Measurements from ENCODE around the gene MS4A2. TPM values are rescaled to one million over a fixed set of nuclear protein-coding genes. Genes with fewer than 3 reads are reported as not detected.
"Not testable (repeated sequence)": the region's sequence is repeated elsewhere in the genome, so short reads cannot be mapped to it uniquely, and the experiment has no call there.

Gene MS4A2
- total and polyA plus RNA-seq, 2 donors, result 0.05 to 0.42 TPM

GRCh38 chr11:60095477-60096120 is 7.1 kb downstream of the MS4A2 start:
- no peak overlapping the region for H3K4me3 ChIP-seq (ENCODE audit: low read length in 2 of 2)
- H3K27me3 ChIP-seq (ENCODE audit: control insufficient read depth in 2 of 2, insufficient read depth in 1 of 2, low read length in 1 of 2), result no peaks in the 10 kb centered on the region
- no peaks in the 10 kb centered on the region for H3K4me1 ChIP-seq (ENCODE audit: control insufficient read depth in 2 of 2, insufficient read depth in 2 of 2, low read length in 2 of 2)
- WGBS, result 90% methylated on average over 4 of the region's 4 CpGs
- no peaks in the 10 kb centered on the region for H3K36me3 ChIP-seq (ENCODE audit: control insufficient read depth in 2 of 2, insufficient read depth in 2 of 2, low read length in 1 of 2)
- DNase-seq (ENCODE audit: low read depth in 6 of 9, low spot score in 9 of 9), result no peak
- no peaks in the 10 kb centered on the region for H3K9me3 ChIP-seq (ENCODE audit: control insufficient read depth in 2 of 2, insufficient read depth in 1 of 2, low read length in 1 of 2)
- H3K27ac ChIP-seq (ENCODE audit: low read depth in 1 of 2, low read length in 1 of 2), result no peak overlapping the region

DNA sequence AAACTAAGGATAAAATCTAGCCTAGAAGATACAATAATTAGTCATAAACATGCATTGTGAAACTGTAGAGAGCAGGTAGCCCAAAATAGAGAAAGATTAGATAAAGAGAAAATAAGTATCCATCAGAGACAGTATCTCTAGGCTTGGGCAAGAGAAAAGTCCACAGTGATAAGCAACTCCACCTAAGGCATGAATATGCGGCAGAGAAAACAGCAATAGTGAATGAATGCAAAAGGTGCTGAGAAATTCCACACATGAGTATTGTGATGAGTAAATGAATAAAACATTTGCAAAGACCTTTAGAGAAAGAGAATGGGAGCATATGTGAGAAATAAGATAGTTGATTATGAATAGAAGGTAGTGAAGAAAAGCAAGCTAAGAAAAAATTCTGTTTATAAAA is 8.7 kb downstream of the MS4A2 start:
- H3K4me3 ChIP-seq (ENCODE audit: low read length in 2 of 2), result no peak overlapping the region
- 100% methylated on average over 1 of the region's 1 CpG for WGBS
- H3K27me3 ChIP-seq (ENCODE audit: control insufficient read depth in 2 of 2, insufficient read depth in 1 of 2, low read length in 1 of 2), result no peaks in the 10 kb centered on the region
- no peaks in the 10 kb centered on the region for H3K4me1 ChIP-seq (ENCODE audit: control insufficient read depth in 2 of 2, insufficient read depth in 2 of 2, low read length in 2 of 2)
- H3K36me3 ChIP-seq (ENCODE audit: control insufficient read depth in 2 of 2, insufficient read depth in 2 of 2, low read length in 1 of 2), result no peaks in the 10 kb centered on the region
- no peaks in the 10 kb centered on the region for H3K9me3 ChIP-seq (ENCODE audit: control insufficient read depth in 2 of 2, insufficient read depth in 1 of 2, low read length in 1 of 2)
- no peak for DNase-seq (ENCODE audit: low read depth in 6 of 9, low spot score in 9 of 9)
- no peak overlapping the region for H3K27ac ChIP-seq (ENCODE audit: low read depth in 1 of 2, low read length in 1 of 2)

DNA sequence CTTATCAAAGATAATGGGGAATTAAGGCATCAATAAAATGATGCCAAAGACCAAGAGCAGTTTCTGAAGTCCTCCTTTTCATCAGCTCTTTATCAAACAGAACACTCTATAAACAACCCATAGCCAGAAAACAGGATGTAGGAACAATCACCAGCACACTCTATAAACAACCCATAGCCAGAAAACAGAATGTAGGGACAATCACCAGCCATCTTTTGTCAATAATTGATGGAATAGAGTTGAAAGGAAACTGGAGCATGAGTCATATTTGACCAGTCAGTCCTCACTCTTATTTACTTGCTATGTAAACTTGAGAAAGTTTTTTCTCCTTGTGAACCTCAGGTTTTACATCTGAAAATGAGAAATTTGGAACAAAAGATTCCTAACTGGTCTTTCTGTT is 10.0 kb downstream of the MS4A2 start:
- H3K36me3 ChIP-seq (ENCODE audit: control insufficient read depth in 2 of 2, insufficient read depth in 2 of 2, low read length in 1 of 2), result no peaks in the 10 kb centered on the region
- H3K9me3 ChIP-seq (ENCODE audit: control insufficient read depth in 2 of 2, insufficient read depth in 1 of 2, low read length in 1 of 2), result no peaks in the 10 kb centered on the region
- H3K27me3 ChIP-seq (ENCODE audit: control insufficient read depth in 2 of 2, insufficient read depth in 1 of 2, low read length in 1 of 2), result no peaks in the 10 kb centered on the region
- no peak overlapping the region for H3K4me3 ChIP-seq (ENCODE audit: low read length in 2 of 2)
- no peak for DNase-seq (ENCODE audit: low read depth in 6 of 9, low spot score in 9 of 9)
- H3K27ac ChIP-seq (ENCODE audit: low read depth in 1 of 2, low read length in 1 of 2), result no peak overlapping the region
- H3K4me1 ChIP-seq (ENCODE audit: control insufficient read depth in 2 of 2, insufficient read depth in 2 of 2, low read length in 2 of 2), result no peaks in the 10 kb centered on the region

GRCh38 chr11:60100516-60100915 is 12.1 kb downstream of the MS4A2 start:
- H3K9me3 ChIP-seq (ENCODE audit: control insufficient read depth in 2 of 2, insufficient read depth in 1 of 2, low read length in 1 of 2), result no peaks in the 10 kb centered on the region
- no peak for DNase-seq (ENCODE audit: low read depth in 6 of 9, low spot score in 9 of 9)
- WGBS, result 97% methylated on average over 1 of the region's 1 CpG
- no peaks in the 10 kb centered on the region for H3K36me3 ChIP-seq (ENCODE audit: control insufficient read depth in 2 of 2, insufficient read depth in 2 of 2, low read length in 1 of 2)
- H3K4me1 ChIP-seq (ENCODE audit: control insufficient read depth in 2 of 2, insufficient read depth in 2 of 2, low read length in 2 of 2), result no peaks in the 10 kb centered on the region
- H3K27ac ChIP-seq (ENCODE audit: low read depth in 1 of 2, low read length in 1 of 2), result no peak overlapping the region
- no peaks in the 10 kb centered on the region for H3K27me3 ChIP-seq (ENCODE audit: control insufficient read depth in 2 of 2, insufficient read depth in 1 of 2, low read length in 1 of 2)
- H3K4me3 ChIP-seq (ENCODE audit: low read length in 2 of 2), result no peak overlapping the region

- not testable (repeated sequence) for H3K9me3 ChIP-seq (ENCODE audit: control insufficient read depth in 2 of 2, insufficient read depth in 1 of 2, low read length in 1 of 2); H3K27ac ChIP-seq (ENCODE audit: low read depth in 1 of 2, low read length in 1 of 2); H3K36me3 ChIP-seq (ENCODE audit: control insufficient read depth in 2 of 2, insufficient read depth in 2 of 2, low read length in 1 of 2); DNase-seq (ENCODE audit: low read depth in 6 of 9, low spot score in 9 of 9); H3K4me1 ChIP-seq (ENCODE audit: control insufficient read depth in 2 of 2, insufficient read depth in 2 of 2, low read length in 2 of 2); H3K27me3 ChIP-seq (ENCODE audit: control insufficient read depth in 2 of 2, insufficient read depth in 1 of 2, low read length in 1 of 2); H3K4me3 ChIP-seq (ENCODE audit: low read length in 2 of 2)
- whole genome bisulfite sequencing, result 80% methylated on average over 11 of the region's 11 CpGs
These were observed 12.9 kb downstream of the MS4A2 start for GRCh38 chr11:60101368-60101767.

DNA sequence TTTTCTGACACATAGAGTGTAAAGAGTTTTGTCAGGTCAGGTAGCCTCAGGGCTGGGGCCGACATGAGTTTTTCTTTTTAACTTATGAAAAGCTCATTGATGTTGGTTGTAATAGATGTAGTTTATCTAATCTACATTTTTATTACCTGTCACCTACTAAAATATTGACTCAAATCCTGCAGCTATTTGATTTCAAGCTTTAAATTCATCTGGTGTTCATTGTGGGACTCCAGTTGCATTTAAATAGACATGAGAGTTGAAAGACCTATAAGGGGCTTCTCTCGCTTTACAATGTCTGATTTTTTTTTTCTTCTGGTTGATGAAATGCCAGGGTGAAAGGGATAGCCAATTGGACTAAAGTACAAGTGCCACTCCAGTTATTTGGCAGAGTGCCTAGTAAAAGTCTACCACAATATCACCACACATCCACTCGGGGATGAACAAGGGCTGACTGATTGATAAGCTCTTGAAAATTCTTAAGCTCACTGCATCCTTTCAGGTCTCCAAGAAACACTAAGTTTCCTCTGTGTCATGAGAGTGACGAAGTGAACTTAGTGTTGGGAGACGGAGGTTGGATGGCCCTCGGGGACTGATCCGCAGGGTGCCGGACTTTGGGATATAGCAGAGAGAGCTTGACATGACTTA is 16.1 kb downstream of the MS4A2 start:
- H3K27me3 ChIP-seq (ENCODE audit: control insufficient read depth in 2 of 2, insufficient read depth in 1 of 2, low read length in 1 of 2); H3K36me3 ChIP-seq (ENCODE audit: control insufficient read depth in 2 of 2, insufficient read depth in 2 of 2, low read length in 1 of 2); H3K4me3 ChIP-seq (ENCODE audit: low read length in 2 of 2); H3K4me1 ChIP-seq (ENCODE audit: control insufficient read depth in 2 of 2, insufficient read depth in 2 of 2, low read length in 2 of 2); H3K9me3 ChIP-seq (ENCODE audit: control insufficient read depth in 2 of 2, insufficient read depth in 1 of 2, low read length in 1 of 2); DNase-seq (ENCODE audit: low read depth in 6 of 9, low spot score in 9 of 9); H3K27ac ChIP-seq (ENCODE audit: low read depth in 1 of 2, low read length in 1 of 2): not testable (repeated sequence)
- WGBS, result 94% methylated on average over 8 of the region's 8 CpGs

GRCh38 chr11:60108631-60109030 is 20.2 kb downstream of the MS4A2 start:
- DNase-seq (ENCODE audit: low read depth in 6 of 9, low spot score in 9 of 9); H3K4me3 ChIP-seq (ENCODE audit: low read length in 2 of 2); H3K27ac ChIP-seq (ENCODE audit: low read depth in 1 of 2, low read length in 1 of 2); H3K4me1 ChIP-seq (ENCODE audit: control insufficient read depth in 2 of 2, insufficient read depth in 2 of 2, low read length in 2 of 2); H3K27me3 ChIP-seq (ENCODE audit: control insufficient read depth in 2 of 2, insufficient read depth in 1 of 2, low read length in 1 of 2); H3K36me3 ChIP-seq (ENCODE audit: control insufficient read depth in 2 of 2, insufficient read depth in 2 of 2, low read length in 1 of 2); H3K9me3 ChIP-seq (ENCODE audit: control insufficient read depth in 2 of 2, insufficient read depth in 1 of 2, low read length in 1 of 2): not testable (repeated sequence)
- 98% methylated on average over 5 of the region's 5 CpGs for WGBS

- no peaks in the 10 kb centered on the region for H3K36me3 ChIP-seq (ENCODE audit: control insufficient read depth in 2 of 2, insufficient read depth in 2 of 2, low read length in 1 of 2)
- H3K27ac ChIP-seq (ENCODE audit: low read depth in 1 of 2, low read length in 1 of 2), result no peak overlapping the region
- H3K9me3 ChIP-seq (ENCODE audit: control insufficient read depth in 2 of 2, insufficient read depth in 1 of 2, low read length in 1 of 2), result no peaks in the 10 kb centered on the region
- H3K27me3 ChIP-seq (ENCODE audit: control insufficient read depth in 2 of 2, insufficient read depth in 1 of 2, low read length in 1 of 2), result no peaks in the 10 kb centered on the region
- DNase-seq (ENCODE audit: low read depth in 6 of 9, low spot score in 9 of 9), result no peak
- 88% methylated on average over 2 of the region's 2 CpGs for WGBS
- no peaks in the 10 kb centered on the region for H3K4me1 ChIP-seq (ENCODE audit: control insufficient read depth in 2 of 2, insufficient read depth in 2 of 2, low read length in 2 of 2)
- no peak overlapping the region for H3K4me3 ChIP-seq (ENCODE audit: low read length in 2 of 2)
These were observed 23.3 kb downstream of the MS4A2 start for GRCh38 chr11:60111793-60112192.

DNA sequence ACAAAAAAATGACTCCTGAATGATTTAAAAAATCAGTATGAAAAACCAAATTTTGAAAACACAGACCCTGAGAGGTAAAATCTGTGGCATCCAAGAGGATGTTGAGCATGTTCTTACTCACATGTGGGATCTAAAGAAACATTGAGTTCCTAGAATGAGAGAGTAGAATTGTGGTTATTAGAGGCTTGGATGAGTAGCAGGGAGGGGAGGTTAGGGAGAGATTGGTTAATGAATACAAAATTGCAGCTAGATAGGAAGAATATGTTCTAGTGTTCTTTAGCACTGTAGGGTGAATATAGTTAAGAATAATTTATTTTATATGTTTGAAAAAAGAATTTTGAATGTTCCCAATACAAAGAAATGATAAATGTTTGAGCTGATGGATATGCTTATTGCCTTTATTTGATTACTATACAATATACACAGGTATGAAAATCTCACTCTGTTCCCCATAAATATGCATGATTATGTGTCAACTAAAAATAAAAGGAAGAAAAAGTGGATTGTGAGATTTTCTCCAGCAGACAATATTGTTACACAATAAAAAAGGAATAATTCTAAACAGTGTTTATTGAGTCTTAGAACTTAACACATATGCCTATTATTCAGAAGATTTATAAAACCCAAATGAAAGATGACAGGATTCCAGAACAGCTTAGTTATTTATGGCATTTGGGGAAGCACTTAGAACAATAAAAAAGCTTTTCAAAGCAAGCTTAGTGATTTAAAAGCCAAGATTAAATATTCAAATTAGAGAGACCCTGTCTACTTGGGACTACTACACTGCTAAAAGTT is 28.7 kb downstream of the MS4A2 start:
- Histone ChIP-seq H3K27me3 (ENCODE audit: control insufficient read depth in 2 of 2, insufficient read depth in 1 of 2, low read length in 1 of 2) (no peaks in the 10 kb centered on the region), H3K4me3 (ENCODE audit: low read length in 2 of 2) (no peak overlapping the region), H3K4me1 (ENCODE audit: control insufficient read depth in 2 of 2, insufficient read depth in 2 of 2, low read length in 2 of 2) (no peaks in the 10 kb centered on the region), H3K27ac (ENCODE audit: low read depth in 1 of 2, low read length in 1 of 2) (no peak overlapping the region), H3K36me3 (ENCODE audit: control insufficient read depth in 2 of 2, insufficient read depth in 2 of 2, low read length in 1 of 2) (no peaks in the 10 kb centered on the region), H3K9me3 (ENCODE audit: control insufficient read depth in 2 of 2, insufficient read depth in 1 of 2, low read length in 1 of 2) (no peaks in the 10 kb centered on the region)
- no peak for DNase-seq (ENCODE audit: low read depth in 6 of 9, low spot score in 9 of 9)
